AG09319 (cell line): ENCODE results near the gene PNRC1.
A peak's percentile ranks its signal among the peaks of the same experiment; 100 is the strongest.
"Not testable (repeated sequence)": the region's sequence is repeated elsewhere in the genome, so short reads cannot be mapped to it uniquely, and the experiment has no call there.

Experiments used
- DNase-seq: peaks from one replicate; pipeline ENCODE4 v3.0.0-alpha.2; 2010; ENCODE audit warnings: low read depth; ENCODE audit errors: extremely low read depth
- CTCF ChIP-seq: IDR thresholded peaks from 2 replicates; pipeline ENCODE4 v1.5.1; 2011; ENCODE audit warnings: low read depth, mild to moderate bottlenecking, inconsistent platforms, low read length, moderate library complexity

The PNRC1 gene

GRCh38 chr6:89080281-89081128 is at the start of gene PNRC1:
TSS of gene PNRC1 (plus strand) at chr6:89080751. CDS start at chr6:89080895, 144 bp downstream.
- peak; percentile 99 for DNase-seq
- no peak for TF ChIP-seq CTCF

GRCh38 chr6:89032599-89032998 is 48.0 kb upstream of the PNRC1 start:
- DNase-seq: no peak
- TF ChIP-seq CTCF: no peak

DNA sequence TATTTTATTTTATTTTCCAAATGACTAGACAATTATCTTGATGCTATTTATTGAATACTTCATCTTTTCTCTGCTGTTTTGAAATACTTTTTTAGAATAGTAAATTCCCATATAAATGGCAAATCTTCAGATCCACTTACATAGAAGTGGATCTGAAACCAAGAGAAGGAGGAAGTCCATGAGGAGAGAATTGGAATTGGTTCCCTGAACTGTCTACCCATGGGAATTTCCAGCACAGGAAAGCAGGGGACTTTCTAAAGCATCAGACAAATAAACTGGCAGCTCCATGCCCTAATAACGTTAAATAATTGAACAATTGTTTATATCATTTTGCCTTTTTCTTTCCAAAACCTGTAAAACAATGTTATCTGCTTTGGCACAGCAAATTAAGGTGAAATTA is 47.1 kb upstream of the PNRC1 start:
- no peak for TF ChIP-seq CTCF
- DNase-seq: no peak

DNA sequence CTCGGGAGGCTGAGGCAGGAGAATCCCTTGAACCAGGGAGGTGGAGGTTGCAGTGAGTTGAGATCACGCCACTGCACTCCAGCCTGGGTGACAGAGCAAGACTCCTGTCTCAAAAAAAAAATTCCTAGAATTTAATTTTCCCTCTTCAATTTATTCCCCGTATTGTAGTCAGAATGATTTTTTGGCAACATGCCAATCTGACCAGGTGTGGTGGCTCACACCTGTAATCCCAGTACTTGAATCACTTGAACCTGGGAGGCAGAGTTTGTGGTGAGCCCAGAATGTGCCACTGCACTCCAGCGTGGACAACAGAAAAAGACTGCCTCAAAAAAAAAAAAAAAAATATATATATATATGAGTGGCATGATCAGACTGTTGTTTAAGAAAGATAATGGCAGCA is 46.4 kb upstream of the PNRC1 start:
- not testable (repeated sequence) for DNase-seq

GRCh38 chr6:89034586-89035251 is 45.8 kb upstream of the PNRC1 start:
- TF ChIP-seq CTCF: no peak

DNA sequence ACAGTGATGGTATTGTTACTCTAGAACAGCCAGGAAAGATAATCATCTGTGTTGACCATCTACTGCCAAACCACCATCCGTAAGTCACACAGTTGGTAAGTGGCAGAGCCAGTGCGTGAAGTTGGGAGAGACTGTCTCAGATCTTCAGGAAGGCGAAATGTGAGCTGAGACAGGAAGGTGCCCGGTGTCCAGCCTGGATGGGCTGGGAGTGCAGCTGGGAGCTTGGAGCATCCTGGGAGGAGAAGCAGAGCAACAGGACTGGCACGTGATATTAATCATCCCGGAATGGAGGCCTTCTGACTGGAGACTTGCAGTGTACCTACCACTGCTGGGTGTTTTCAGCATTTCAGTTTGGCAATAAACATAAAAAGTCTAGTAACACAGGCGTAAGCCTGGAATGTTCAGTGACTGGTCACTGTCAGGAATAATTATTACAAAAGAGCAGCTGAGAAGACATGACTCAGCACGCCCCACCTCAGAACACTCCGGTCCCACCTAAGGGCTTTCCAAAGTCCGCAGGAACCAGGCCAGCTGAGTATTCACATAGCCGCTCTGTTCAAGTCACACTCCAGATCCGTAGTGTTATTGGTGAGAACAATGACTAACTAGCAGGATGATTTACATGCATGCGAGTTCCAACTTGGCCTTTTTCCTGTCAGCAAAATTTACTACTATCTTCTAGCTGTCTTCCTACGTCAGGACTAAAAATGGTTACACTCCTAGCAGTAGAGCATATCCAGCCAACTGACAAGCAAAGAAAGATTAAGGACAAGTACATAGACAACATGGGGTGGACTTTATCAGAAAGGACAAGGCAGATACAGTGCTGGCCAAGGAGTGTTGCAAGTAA is 45.1 kb upstream of the PNRC1 start:
- TF ChIP-seq CTCF: no peak
- DNase-seq: peak; percentile 98

More at GRCh38 chr6:89034586-89035251, 45.8 kb upstream of the PNRC1 start:
- no peak for DNase-seq

- no peak for TF ChIP-seq CTCF
- DNase-seq: no peak
Measured at GRCh38 chr6:89037141-89037900, 43.2 kb upstream of the PNRC1 start.

- DNase-seq: not testable (repeated sequence)
Measured at GRCh38 chr6:89037901-89038293, 42.7 kb upstream of the PNRC1 start.
